HCT116 (cell line): Measurements from ENCODE around the gene CPNE2. TPM values are rescaled to one million over a fixed set of nuclear protein-coding genes. Genes with fewer than 3 reads are reported as not detected.

Experiments used
- ATAC-seq: fragments of 200-7000 bp; cut with Tn5 transposase; 2 replicates; pipeline ENCODE4 v1.9.1; 2020; ENCODE audit warnings: mild to moderate bottlenecking, moderate library complexity
- BruUV-seq: library from RNA; stranded (reverse); fragments of 400-500 nt; replicated peaks from 2 replicates; lab custom pipeline; 2021; lab: Mats Ljungman, UMichigan
- CTCF ChIA-PET: fragments of 300-600 bp; sonication (Branson Sonifier 250); formaldehyde crosslinking; loops from one replicate; lab custom pipeline; 2021; ENCODE audit warnings: antibody characterized with exemption; lab: Charles Lee
- POLR2A ChIA-PET: fragments of 300-600, 350-600 bp; sonication (Branson Sonifier 250); formaldehyde crosslinking; loops from one replicate; lab custom pipeline; 2021; ENCODE audit warnings: antibody characterized with exemption; lab: Charles Lee
- RAD21 ChIA-PET, 2 experiments: fragments of 300-600 bp; sonication (Branson Sonifier 250); formaldehyde crosslinking; loops; one replicate each; lab custom pipeline; 2023; ENCODE audit warnings: low total read pairs in 2 of 2; ENCODE audit not compliant: uncharacterized antibody in 2 of 2, unreplicated experiment in 2 of 2, low non-redundant PET in 1 of 2; lab: Charles Lee
- DNase-seq: peaks from one replicate; pipeline ENCODE4 v3.0.0-alpha.2; 2010; ENCODE audit warnings: low read depth, low spot score
- H2AFZ ChIP-seq: fragments of 200-600 bp; shearing (Covaris generic), sonication (generic); 2 replicates; pipeline ENCODE4 v1.6.1; 2017; ENCODE audit warnings: low read depth, mixed run types, mixed read lengths, antibody characterized with exemption, low read length; ENCODE audit not compliant: poor library complexity, severe bottlenecking
- H3K27ac ChIP-seq: 2 replicates; pipeline ENCODE4 v1.5.1; 2012; ENCODE audit warnings: low read depth, low read length
- H3K27me3 ChIP-seq: fragments of 200-600 bp; sonication (generic); 2 replicates; pipeline ENCODE4 v1.6.1; 2016; ENCODE audit warnings: mixed run types, low read length, mixed read lengths; ENCODE audit not compliant: insufficient read depth
- H3K36me3 ChIP-seq, 2 experiments: fragments of 200-500 bp in 1 of 2; fragments of 200-600 bp in 1 of 2; sonication (Bioruptor generic) in 1 of 2; sonication (generic) in 1 of 2; 2 replicates each; pipeline versions ENCODE4 v1.5.1 to v1.6.1; 2014 to 2016; ENCODE audit warnings: low read length in 2 of 2, inconsistent platforms in 1 of 2, mixed read lengths in 1 of 2, mixed run types in 1 of 2; ENCODE audit not compliant: insufficient read depth in 2 of 2, control insufficient read depth in 1 of 2
- H3K4me1 ChIP-seq, 2 experiments: fragments of 200-600 bp in 1 of 2; sonication (generic) in 1 of 2; 2 replicates each; pipeline versions ENCODE4 v1.5.1 to v1.6.1; 2012 to 2017; ENCODE audit warnings: low read length in 2 of 2, inconsistent platforms in 1 of 2, mild to moderate bottlenecking in 1 of 2, mixed read lengths in 1 of 2, mixed run types in 1 of 2, moderate library complexity in 1 of 2; ENCODE audit not compliant: insufficient read depth in 2 of 2, control insufficient read depth in 1 of 2
- H3K4me2 ChIP-seq: fragments of 200-600 bp; sonication (generic); 2 replicates; pipeline ENCODE4 v1.6.1; 2017; ENCODE audit warnings: mixed run types, low read length, mixed read lengths
- H3K4me3 ChIP-seq, 2 experiments: fragments of 200-600 bp in 1 of 2; sonication (generic) in 1 of 2; replicated peaks in 1 of 2; 2 replicates each; pipeline ENCODE4 v1.5.1; 2011 to 2016; ENCODE audit warnings: low read length in 2 of 2, control low read depth in 1 of 2, low read depth in 1 of 2, mild to moderate bottlenecking in 1 of 2, mixed read lengths in 1 of 2, mixed run types in 1 of 2
- H3K79me2 ChIP-seq: fragments of 200-600 bp; sonication (generic); 2 replicates; pipeline ENCODE4 v1.6.1; 2017; ENCODE audit warnings: mild to moderate bottlenecking, mixed run types, low read length, moderate library complexity, mixed read lengths; ENCODE audit not compliant: insufficient read depth
- H3K9ac ChIP-seq: fragments of 200-600 bp; sonication (generic); 2 replicates; pipeline ENCODE4 v1.6.1; 2016; ENCODE audit warnings: low read length, mixed read lengths
- H3K9me2 ChIP-seq: fragments of 200-600 bp; sonication (generic), shearing (Covaris generic); 2 replicates; pipeline ENCODE4 v1.6.1; 2017; ENCODE audit warnings: mixed run types, mild to moderate bottlenecking, moderate library complexity; ENCODE audit not compliant: insufficient read depth
- H3K9me3 ChIP-seq, 2 experiments: fragments of 200-500 bp in 1 of 2; fragments of 200-600 bp in 1 of 2; sonication (Bioruptor generic) in 1 of 2; sonication (generic) in 1 of 2; 2 replicates each; pipeline ENCODE4 v1.6.1; 2014 to 2017; ENCODE audit warnings: low read length in 2 of 2, mixed read lengths in 2 of 2, inconsistent platforms in 1 of 2, low read depth in 1 of 2, mild to moderate bottlenecking in 1 of 2, mixed run types in 1 of 2, moderate library complexity in 1 of 2; ENCODE audit not compliant: control insufficient read depth in 1 of 2, insufficient read depth in 1 of 2
- H4K20me1 ChIP-seq: fragments of 200-600 bp; sonication (generic), shearing (Covaris generic); 2 replicates; pipeline ENCODE4 v1.6.1; 2017; ENCODE audit warnings: mixed run types, mild to moderate bottlenecking, moderate library complexity; ENCODE audit not compliant: insufficient read depth
- ATF3 ChIP-seq: IDR thresholded peaks from 2 replicates; pipeline ENCODE4 v1.6.1; 2012
- CBX3 ChIP-seq: IDR thresholded peaks from 2 replicates; pipeline ENCODE4 v1.6.1; 2012; ENCODE audit warnings: low read depth
- CEBPB ChIP-seq: IDR thresholded peaks from 2 replicates; pipeline ENCODE4 v1.6.1; 2012; ENCODE audit warnings: low read depth
- CTCF ChIP-seq, 3 experiments: fragments of 200-600 bp in 1 of 3; sonication (generic) in 1 of 3; IDR thresholded peaks in 2 of 3; conservative IDR thresholded peaks in 1 of 3; 2 replicates each; pipeline ENCODE4 v1.5.1; 2012 to 2017; ENCODE audit warnings: low read depth in 2 of 3, low read length in 2 of 3, antibody characterized with exemption in 1 of 3, borderline replicate concordance in 1 of 3, control low read depth in 1 of 3, mild to moderate bottlenecking in 1 of 3, mixed read lengths in 1 of 3, mixed run types in 1 of 3, moderate library complexity in 1 of 3; ENCODE audit not compliant: insufficient read depth in 1 of 3
- EGR1 ChIP-seq: IDR thresholded peaks from 2 replicates; pipeline ENCODE4 v1.6.1; 2012; ENCODE audit warnings: low read depth
- ELF1 ChIP-seq: IDR thresholded peaks from 2 replicates; pipeline ENCODE4 v1.6.1; 2012; ENCODE audit warnings: low read depth, borderline replicate concordance
- EZH2 ChIP-seq: fragments of 200-600 bp; sonication (generic); IDR thresholded peaks from 2 replicates; pipeline ENCODE4 v1.6.1; 2017; ENCODE audit warnings: antibody characterized with exemption, mixed run types
- EZH2phosphoT487 ChIP-seq: fragments of 200-600 bp; IDR thresholded peaks from 2 replicates; pipeline ENCODE4 v1.6.1; 2018; ENCODE audit warnings: antibody characterized with exemption, borderline replicate concordance
- FOSL1 ChIP-seq: IDR thresholded peaks from 2 replicates; pipeline ENCODE4 v1.6.1; 2012; ENCODE audit warnings: low read depth
- MAX ChIP-seq: IDR thresholded peaks from 2 replicates; pipeline ENCODE4 v1.6.1; 2012
- POLR2A ChIP-seq: IDR thresholded peaks from 2 replicates; pipeline ENCODE4 v1.7.0; 2011; ENCODE audit warnings: borderline replicate concordance; ENCODE audit not compliant: insufficient read depth, insufficient read length; ENCODE audit errors: extremely low read depth
- RAD21 ChIP-seq: IDR thresholded peaks from 2 replicates; pipeline ENCODE4 v1.6.1; 2012; ENCODE audit warnings: low read depth, mild to moderate bottlenecking
- TCF7L2 ChIP-seq: IDR thresholded peaks from 2 replicates; pipeline ENCODE4 v1.7.0; 2011; ENCODE audit warnings: borderline replicate concordance, inconsistent platforms; ENCODE audit not compliant: insufficient read depth, insufficient read length; ENCODE audit errors: extremely low read depth
- intact Hi-C: fragments of 100-400 bp; cut with micrococcal nuclease; formaldehyde crosslinking; loops from 2 replicates; pipeline ENCODE4 v1.10.0; 2022
- total RNA-seq: library from RNA; stranded (reverse); gene quantifications from one replicate; pipeline ENCODE4 v1.2.1, GENCODE V29; 2021; ENCODE audit not compliant: unreplicated experiment
- TF ChIP-seq, protein P1 (sequence below): IDR thresholded peaks from 2 replicates; pipeline ENCODE4 v1.6.1; 2012; ENCODE audit warnings: low read depth

The CPNE2 gene
- total RNA-seq, 1 experiment from 2014 or later, result 31.2 TPM

DNA sequence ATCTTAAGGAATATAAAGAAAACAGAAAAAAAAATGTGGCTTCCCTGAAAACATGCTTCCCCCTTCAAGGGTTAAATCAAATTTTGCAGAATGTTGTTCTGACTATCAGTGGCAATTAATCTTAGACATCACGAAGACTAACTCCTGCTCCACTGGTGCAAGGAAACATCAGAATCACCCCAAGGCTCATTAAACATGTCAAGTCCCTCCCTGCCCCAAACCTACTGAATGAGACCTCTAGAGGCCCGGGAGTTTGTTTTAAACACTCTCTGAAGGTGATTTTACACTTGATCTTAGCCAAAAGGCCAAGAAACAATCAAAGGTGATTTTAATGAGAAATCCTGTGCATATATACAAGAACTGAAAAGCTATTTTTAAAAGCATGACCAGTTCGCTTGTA, 75.2 kb downstream of the CPNE2 start:
- Histone ChIP-seq H3K9ac (no peak overlapping the region), H3K27me3 (no peaks in the 10 kb centered on the region), H3K36me3 (peaks cover 35 to 56% of the 10 kb centered on the region in 2 experiments), H3K79me2 (no peaks in the 10 kb centered on the region), H3K27ac (no peak overlapping the region), H3K9me2 (no peaks in the 10 kb centered on the region), H3K4me3 (no peak overlapping the region), H3K4me1 (no peaks in the 10 kb centered on the region), H3K4me2 (no peak overlapping the region), H3K9me3 (no peaks in the 10 kb centered on the region), H4K20me1 (no peaks in the 10 kb centered on the region), H2AFZ (no peak overlapping the region)
- ChIA-PET RAD21 (no interaction called here), CTCF (no interaction called here), POLR2A (no interaction called here)
- DNase-seq (no peak), ATAC-seq (no peak)
- TF ChIP-seq, protein P1, sequence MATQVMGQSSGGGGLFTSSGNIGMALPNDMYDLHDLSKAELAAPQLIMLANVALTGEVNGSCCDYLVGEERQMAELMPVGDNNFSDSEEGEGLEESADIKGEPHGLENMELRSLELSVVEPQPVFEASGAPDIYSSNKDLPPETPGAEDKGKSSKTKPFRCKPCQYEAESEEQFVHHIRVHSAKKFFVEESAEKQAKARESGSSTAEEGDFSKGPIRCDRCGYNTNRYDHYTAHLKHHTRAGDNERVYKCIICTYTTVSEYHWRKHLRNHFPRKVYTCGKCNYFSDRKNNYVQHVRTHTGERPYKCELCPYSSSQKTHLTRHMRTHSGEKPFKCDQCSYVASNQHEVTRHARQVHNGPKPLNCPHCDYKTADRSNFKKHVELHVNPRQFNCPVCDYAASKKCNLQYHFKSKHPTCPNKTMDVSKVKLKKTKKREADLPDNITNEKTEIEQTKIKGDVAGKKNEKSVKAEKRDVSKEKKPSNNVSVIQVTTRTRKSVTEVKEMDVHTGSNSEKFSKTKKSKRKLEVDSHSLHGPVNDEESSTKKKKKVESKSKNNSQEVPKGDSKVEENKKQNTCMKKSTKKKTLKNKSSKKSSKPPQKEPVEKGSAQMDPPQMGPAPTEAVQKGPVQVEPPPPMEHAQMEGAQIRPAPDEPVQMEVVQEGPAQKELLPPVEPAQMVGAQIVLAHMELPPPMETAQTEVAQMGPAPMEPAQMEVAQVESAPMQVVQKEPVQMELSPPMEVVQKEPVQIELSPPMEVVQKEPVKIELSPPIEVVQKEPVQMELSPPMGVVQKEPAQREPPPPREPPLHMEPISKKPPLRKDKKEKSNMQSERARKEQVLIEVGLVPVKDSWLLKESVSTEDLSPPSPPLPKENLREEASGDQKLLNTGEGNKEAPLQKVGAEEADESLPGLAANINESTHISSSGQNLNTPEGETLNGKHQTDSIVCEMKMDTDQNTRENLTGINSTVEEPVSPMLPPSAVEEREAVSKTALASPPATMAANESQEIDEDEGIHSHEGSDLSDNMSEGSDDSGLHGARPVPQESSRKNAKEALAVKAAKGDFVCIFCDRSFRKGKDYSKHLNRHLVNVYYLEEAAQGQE, result no peak
- TF ChIP-seq EZH2 (no peak), MAX (no peak), EGR1 (no peak), EZH2phosphoT487 (no peak), ATF3 (no peak), CTCF (IDR thresholded peaks at IDR 0.05 in 2 of 3, conservative IDR thresholded peaks at IDR 0.05 in 1 of 3; ENCODE audit: borderline replicate concordance in 1 of 3, insufficient read depth in 1 of 3, low read depth in 2 of 3, low read length in 2 of 3) (no peak), FOSL1 (no peak), RAD21 (no peak), POLR2A (no peak), CBX3 (no peak), ELF1 (no peak), TCF7L2 (no peak), CEBPB (no peak)
- BruUV-seq, result no TSS peak
- intact Hi-C loops, result no loop called here
